DMS79 treated with DMSO at 0.1 percent for 48 hours (cell line): ENCODE measurements around the gene RNF187.
A peak's percentile ranks its signal among the peaks of the same experiment; 100 is the strongest.
"Not testable (repeated sequence)": the region's sequence is repeated elsewhere in the genome, so short reads cannot be mapped to it uniquely, and the experiment has no call there.

Experiments
- DNase-seq: peaks from one replicate; lab custom pipeline; 2025; lab: John Stamatoyannopoulos, UW

Gene RNF187

GRCh38 chr1:228488125-228488817 is 1.1 kb downstream of the RNF187 start:
- peak; percentile 48 for DNase-seq

- DNase-seq: peak; percentile 83
These were observed 1.9 kb downstream of the RNF187 start for GRCh38 chr1:228488818-228489674.

GRCh38 chr1:228490120-228491078 is 3.2 kb downstream of the RNF187 start:
- peak; percentile 96 for DNase-seq

GRCh38 chr1:228493141-228494043 is 6.2 kb downstream of the RNF187 start:
- DNase-seq: no peak

GRCh38 chr1:228494044-228494353 is 6.8 kb downstream of the RNF187 start:
- DNase-seq: no peak

- no peak for DNase-seq
These were observed 7.2 kb downstream of the RNF187 start for GRCh38 chr1:228494391-228494790.

- DNase-seq: no peak
These were observed 8.0 kb downstream of the RNF187 start for GRCh38 chr1:228494970-228495853.

GRCh38 chr1:228496084-228496483 is 8.9 kb downstream of the RNF187 start:
- DNase-seq: no peak

- DNase-seq: no peak
These were observed 9.3 kb downstream of the RNF187 start for GRCh38 chr1:228496494-228496893.

GRCh38 chr1:228497206-228497605 is 10.0 kb downstream of the RNF187 start:
- DNase-seq: no peak

GRCh38 chr1:228497817-228498216 is 10.6 kb downstream of the RNF187 start:
- no peak for DNase-seq

- no peak for DNase-seq
These were observed 13.1 kb downstream of the RNF187 start for GRCh38 chr1:228500143-228500734.

GRCh38 chr1:228500901-228501871 is 14.0 kb downstream of the RNF187 start:
- peak; percentile 57 for DNase-seq

GRCh38 chr1:228502522-228502921 is 15.3 kb downstream of the RNF187 start:
- DNase-seq: no peak

GRCh38 chr1:228505944-228506343 is 18.8 kb downstream of the RNF187 start:
- DNase-seq: not testable (repeated sequence)

GRCh38 chr1:228507961-228508652 is 20.9 kb downstream of the RNF187 start:
- no peak for DNase-seq

- no peak for DNase-seq
These were observed 21.7 kb downstream of the RNF187 start for GRCh38 chr1:228508840-228509415.
